Activated gamma-delta T cell treated with anti-CD3 and anti-CD28 coated beads, Interleukin-2, amount 50 U/mL, for 16 hours (primary cell): ENCODE results near the gene ZBTB47.

Experiments
- DNase-seq: peaks from one replicate; pipeline ENCODE4 v3.0.0-alpha.2; 2020; ENCODE audit warnings: low read depth

The ZBTB47 gene

DNA sequence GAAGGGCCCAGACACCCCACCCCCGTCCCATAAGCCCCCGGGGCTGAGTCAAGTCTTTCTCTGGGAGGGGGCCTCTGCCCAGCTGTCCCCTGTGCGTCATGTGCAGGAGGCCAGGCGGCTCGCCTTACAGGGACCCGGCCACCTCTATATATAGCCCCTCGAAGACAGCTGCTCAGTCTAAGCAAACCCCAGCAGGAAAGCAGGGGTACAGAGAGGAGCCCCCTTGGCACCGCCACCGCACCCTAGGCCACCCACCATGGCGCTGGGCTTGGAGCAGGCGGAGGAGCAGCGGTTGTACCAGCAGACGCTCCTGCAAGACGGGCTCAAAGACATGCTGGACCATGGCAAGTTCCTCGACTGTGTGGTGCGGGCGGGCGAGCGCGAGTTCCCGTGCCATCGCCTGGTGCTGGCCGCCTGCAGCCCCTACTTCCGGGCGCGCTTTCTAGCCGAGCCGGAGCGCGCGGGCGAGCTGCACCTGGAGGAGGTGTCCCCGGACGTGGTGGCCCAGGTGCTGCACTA, 31.9 kb downstream of the ZBTB47 start, which contains the start of gene KLHL40:
Gene KLHL40 (plus strand): TSS at position 175 of the 519 bp plus-strand sequence. CDS start 82 bp downstream, at position 257.
- DNase-seq: no peak

DNA sequence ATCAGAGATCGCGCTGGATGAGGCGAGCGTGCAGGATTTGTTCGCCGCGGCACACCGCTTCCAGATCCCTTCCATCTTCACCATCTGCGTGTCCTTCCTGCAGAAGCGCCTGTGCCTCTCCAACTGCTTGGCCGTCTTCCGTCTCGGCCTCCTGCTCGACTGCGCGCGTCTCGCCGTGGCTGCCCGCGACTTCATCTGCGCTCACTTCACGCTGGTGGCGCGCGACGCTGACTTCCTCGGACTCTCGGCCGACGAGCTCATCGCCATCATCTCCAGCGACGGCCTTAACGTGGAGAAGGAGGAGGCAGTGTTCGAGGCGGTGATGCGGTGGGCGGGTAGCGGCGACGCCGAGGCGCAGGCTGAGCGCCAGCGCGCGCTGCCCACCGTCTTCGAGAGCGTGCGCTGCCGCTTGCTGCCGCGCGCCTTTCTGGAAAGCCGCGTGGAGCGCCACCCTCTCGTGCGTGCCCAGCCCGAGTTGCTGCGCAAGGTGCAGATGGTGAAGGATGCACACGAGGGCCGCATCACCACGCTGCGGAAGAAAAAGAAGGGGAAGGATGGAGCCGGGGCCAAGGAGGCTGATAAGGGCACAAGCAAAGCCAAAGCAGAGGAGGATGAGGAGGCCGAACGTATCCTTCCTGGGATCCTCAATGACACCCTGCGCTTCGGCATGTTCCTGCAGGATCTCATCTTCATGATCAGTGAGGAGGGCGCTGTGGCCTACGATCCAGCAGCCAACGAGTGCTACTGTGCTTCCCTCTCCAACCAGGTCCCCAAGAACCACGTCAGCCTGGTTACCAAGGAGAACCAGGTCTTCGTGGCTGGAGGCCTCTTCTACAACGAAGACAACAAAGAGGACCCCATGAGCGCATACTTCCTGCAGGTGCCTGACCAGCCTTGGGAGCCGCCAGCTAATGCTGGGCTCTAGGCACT, 32.7 kb downstream of the ZBTB47 start:
- DNase-seq: no peak

DNA sequence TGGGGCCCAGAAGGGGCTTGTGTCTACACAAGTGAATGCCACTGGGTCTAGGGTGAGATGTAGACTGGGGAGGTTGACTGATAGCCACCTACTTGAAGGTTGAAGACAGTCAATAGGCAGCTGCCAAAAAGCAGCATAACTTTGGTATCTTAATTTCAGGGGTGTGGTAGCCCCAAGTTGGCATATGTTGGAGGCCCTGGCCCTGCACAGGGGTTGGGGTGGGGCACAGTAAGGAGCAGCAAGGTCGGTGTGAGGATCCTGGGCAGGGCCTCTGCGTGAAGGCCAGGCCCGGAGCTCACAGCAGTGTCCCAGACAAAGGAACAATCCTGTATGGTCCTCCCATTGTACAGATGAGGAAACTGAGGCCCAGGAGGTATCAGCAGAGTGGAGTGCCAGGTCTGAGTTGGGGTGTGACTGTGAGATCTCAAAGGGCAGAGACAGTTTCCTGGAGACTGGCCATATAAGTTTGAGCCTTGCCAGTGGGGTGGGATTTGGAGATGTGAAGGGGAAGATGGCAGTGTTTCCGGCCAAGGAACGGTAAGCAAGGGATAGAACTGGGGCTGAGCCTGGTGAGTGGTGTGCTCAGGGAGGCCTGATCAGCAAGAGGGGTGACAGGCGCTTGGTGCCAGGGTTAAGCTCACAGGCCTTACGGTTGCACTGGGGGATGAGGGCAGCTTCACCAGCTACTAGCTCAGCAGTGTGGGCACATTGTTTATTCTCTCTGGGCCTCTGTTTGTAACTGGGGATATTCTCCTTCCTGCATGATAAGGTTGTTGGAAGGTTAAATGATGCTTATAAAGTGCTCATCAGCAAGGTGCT, 33.5 kb downstream of the ZBTB47 start:
- DNase-seq: no peak

DNA sequence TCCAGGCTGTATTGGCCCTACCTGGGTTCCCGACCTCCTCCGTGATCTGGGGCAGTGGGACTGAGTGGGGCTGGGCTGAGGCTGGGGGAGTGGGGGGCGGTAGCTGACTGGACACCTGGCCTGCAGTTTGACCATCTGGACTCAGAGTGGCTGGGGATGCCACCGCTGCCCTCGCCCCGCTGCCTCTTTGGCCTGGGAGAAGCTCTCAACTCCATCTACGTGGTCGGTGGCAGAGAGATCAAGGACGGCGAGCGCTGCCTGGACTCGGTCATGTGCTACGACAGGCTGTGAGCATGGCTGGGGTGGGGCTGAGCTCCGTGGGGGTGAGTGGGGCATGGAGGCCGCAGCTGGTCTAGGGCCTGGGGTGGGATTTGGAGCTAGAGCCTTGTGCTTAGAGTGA, 34.5 kb downstream of the ZBTB47 start:
- DNase-seq: no peak

DNA sequence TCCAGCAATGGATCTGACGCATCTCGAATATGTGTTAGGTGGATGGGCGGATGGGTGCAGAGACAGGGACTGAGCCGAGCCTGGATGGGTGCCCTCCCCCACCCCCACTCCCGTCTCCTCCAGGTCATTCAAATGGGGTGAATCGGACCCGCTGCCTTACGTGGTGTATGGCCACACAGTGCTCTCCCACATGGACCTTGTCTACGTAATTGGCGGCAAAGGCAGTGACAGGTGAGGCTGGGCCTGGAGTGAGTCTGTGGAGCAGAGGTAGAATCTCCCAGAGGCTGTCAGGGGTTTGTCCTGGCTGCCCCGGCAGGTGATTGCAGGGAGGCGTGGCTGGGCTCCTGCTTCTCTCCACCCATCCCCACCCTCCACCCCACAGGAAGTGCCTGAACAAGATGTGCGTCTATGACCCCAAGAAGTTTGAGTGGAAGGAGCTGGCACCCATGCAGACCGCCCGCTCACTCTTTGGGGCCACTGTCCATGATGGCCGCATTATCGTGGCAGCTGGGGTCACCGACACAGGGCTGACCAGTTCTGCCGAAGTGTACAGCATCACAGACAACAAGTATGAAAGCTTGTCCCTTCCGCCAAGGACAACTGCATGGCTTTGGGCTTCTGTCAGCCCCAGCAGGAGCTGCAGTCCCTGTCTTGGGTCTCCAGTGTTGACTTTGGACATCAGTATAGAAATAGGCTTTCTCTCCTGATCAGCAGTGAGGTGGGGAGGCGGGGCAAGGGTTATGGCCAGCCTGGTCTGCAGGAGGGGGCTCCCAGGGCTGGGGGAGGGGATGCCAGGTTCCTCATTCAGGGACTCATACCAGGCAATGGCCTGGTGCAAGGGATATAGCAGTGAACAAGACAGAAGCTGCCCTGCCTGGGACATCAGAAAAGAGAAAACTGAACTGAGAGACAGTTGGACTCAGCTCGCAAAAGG, 35.3 kb downstream of the ZBTB47 start:
- no peak for DNase-seq

DNA sequence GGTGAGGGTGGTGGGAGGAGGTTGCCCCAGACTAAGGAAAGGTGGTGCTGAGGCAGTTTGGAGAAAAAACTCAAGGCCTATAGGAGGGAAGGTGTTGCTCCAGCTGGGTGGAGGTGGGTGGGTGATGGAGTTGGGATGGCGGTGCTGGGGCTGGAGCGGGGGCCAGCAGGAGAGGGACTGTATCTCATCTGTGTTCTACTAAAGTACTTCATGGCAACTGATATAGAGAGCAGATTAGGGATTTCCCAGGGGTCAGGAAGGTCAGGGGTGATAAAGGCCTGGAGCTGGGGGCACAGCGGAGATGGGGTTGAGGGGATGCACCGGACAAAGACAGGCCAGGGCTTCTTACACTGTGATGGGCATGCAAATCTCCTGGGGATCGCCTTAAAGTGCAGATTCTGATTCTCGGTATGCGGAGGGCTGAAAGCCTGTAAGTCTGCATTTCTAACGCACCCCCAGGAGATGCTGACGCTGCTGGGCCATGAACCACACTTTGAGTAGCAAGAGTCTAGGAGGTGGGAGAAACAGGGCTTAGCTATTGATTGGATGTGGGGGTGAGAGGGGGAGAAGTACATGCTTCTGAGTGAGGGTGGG, 36.0 kb downstream of the ZBTB47 start:
- DNase-seq: no peak

DNA sequence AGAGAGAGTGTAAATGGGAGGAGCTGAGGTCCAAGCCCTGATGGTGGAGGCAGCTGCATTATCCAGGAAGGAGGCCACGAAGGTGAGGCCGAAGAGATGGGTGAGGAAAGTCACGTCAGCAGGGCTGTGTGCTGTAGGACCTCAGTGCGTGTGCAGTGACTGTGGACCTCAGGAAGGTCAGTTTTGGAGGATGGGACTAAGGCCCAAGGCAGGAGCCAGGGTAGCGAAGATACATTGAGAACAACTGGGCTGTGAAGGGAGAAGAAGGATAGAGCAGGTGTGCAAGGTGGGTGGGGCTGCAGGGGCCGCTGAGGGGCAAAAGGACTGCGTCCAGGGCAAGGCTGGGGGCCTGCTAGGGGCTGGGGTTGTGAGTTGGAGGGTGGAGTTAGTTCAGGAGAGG, 36.7 kb downstream of the ZBTB47 start:
- no peak for DNase-seq

DNA sequence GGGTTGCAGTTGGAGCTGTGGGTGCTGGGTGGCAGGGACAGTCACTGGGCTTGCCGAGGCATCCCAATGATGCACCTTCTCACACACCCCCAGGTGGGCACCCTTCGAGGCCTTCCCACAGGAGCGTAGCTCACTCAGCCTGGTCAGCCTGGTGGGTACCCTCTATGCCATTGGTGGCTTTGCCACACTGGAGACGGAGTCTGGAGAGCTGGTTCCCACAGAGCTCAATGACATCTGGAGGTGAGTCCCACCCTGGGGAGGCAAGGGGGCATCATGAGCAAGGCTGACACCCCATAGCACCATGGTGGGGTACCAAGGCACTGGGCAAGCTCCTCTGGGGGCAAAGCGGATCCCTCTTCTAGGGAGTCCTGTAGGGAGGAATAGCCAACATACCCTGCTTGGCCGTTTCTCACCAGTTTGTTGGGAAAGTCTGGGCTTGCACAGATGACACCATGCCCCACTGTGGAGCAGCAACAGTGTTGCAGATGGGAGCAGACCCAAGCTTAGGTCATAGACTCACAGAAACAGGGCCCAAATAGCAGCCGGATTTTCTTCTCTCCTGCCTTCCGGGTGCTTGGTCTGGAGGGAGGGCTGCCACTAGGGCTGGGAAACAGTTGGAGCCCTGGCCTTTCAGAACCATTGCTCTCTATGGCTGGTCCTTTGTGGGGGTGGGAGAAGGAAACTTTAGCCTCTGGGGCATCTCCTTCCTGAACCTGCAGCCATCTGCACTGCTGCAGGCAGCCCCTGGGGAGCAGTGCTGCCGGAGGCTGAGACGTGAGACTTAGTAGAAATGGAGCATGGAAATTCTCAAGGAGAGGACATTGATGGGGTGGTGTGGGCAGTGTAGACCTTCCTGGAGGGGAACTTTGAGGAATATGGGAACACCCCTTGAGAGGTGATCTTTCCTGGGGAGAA, 37.5 kb downstream of the ZBTB47 start:
- no peak for DNase-seq

DNA sequence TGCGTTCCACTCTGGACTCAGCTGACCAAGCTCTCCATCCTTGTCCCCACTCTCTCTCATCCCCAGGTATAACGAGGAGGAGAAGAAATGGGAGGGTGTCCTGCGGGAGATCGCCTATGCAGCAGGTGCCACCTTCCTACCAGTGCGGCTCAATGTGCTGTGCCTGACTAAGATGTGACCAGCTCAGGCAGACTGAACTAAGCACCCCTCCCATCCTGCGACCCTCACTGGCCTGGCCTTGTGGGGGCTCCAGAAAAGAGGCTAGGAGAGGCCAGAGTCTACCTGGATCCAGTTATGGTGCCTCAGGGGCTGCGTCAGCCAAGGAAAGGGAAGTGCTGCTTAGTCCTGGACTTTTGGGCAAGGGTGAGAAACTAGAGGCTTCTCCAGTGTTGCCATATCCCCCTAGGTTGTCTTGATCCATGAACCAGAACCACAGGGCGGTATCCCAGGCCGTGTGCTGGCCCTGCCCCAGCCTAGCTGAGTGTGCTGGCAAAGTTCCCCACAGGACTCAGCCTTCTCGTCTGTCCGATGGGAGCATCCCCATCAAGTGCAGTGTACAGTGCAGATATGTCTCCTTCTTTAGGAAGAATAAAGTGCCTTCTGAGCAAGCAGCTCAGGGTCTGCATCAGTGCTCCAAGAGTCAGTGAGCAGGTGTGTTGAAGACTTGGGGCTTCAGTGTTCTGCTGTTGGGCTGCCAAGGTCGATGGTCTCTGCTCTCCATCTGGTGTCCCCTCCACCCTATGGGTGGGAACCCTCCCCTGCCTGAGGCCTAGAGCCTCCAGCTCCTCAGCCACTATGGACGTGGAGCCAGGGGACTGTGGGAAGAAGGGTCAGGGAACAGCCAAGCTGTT, 38.5 kb downstream of the ZBTB47 start:
- DNase-seq: no peak

DNA sequence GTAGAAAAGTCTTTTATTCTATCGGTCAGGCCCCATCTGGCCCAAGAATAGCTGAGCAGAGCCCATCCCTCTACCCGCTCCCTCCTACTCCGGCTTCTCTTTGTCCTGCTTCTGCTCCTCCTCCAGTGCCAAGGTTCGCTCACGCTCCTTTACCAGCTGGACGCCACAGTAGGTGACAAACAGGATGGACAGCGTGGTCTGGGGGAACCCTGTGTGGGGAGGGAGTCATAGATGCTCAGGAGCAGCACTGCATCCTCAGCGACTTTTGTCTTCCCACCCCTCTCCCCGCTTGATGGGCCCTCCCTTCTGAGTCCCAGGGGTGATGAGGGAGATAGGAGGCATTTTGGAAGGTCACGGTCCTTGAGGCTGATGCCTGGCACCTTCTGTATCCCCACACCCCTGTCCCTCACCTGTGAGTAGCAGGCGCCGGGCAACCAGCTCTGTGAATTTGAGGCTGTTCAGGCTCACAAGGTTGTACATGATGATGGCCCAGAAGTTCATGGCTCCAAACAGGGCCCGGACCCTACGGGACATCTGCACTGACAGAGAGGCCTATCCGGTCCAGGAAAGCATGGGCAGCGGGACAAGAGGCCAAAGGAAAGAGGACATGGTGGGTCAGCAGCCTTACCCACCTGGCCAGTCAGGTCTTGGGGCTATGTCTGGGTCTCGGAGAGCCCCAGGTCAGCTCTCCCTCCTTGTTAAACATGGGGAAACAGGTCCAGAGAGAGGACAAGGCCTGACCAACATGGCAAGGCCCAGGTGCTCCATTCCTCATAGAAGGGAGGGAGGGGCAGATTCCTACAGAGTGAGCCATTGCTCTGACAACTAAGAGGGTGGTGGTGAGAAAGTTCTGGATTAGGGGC, 39.4 kb downstream of the ZBTB47 start:
- no peak for DNase-seq

DNA sequence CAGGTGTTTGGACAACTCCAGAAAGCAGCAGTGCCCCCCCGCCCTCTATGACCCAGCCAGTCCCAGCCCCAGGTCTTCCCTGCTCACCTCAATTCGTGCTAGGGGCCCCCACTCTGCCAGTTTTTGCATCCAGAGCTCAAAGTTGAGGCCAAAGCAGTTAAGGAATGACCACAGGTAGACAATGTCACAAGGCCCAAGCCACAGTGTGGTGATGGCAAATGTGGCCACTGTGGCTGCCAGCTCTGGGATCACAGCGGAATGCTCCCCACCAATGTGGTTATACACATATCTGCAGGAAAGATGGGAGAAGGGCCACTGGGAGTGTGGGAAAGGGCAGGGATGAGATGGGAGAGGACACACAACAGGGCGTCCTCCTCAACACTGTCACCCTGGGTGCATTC, 40.0 kb downstream of the ZBTB47 start:
- DNase-seq: no peak

DNA sequence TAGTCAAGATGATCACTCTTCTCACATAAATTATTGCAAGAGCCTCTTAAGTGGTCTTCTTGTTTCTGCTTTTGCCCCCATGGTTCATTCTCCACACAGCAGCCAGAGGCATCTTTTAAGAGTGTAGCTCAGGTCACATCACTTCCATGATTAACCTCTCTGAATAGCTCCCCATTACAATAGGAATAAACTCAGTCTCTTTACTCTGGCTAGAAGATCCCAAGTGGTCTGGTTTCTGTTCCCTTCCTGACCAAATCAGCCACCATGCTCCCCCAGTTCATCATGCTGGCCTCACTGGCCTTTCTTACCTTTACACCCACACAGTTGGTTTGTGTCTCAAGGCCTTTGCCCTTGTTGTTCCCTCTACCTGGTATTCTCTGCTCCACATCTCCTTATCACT, 40.9 kb downstream of the ZBTB47 start:
- DNase-seq: no peak

DNA sequence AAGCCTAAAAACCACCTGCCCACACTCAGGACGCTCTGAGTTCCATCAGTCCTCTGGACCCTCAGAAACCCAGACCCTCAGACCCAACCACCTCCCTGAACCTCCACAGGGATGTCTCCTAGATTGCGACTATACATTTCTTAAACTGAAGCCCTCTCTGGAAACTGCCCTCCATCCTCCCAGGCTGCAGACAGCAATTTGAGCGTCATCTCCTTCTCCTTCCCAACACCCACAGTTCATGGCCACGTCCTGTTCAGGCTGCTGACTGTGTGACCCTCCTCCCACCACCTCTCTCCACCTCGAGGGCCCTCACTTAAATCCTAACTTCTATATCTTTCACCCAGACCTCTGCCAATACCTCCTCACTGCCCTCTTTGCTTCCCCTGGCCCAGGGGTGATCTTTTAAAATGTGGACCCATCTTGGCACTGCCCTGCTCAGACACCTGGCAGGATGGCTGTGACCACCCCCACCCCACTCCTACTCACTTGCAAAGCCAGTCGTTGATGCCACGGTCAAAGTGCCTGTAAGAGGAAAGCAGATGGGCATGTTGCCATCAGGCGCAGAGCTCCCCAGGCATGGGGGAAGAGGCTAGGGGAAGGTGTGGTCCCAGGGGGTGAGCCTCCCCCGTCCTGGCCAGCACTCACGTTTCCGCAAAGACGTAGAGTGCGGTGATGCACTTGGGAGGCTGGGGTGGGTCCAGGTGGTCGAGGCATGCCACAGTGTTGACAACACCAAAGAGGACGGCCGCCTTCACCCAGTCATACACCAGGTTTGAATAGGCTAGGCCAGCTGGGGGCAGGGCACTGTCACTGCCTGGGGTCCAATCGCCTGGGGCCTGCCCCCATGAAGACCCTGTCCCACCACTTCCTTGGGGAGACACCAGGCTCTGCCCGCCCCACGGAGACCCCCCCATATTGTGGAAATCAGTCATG, 43.1 kb downstream of the ZBTB47 start:
- DNase-seq: no peak

DNA sequence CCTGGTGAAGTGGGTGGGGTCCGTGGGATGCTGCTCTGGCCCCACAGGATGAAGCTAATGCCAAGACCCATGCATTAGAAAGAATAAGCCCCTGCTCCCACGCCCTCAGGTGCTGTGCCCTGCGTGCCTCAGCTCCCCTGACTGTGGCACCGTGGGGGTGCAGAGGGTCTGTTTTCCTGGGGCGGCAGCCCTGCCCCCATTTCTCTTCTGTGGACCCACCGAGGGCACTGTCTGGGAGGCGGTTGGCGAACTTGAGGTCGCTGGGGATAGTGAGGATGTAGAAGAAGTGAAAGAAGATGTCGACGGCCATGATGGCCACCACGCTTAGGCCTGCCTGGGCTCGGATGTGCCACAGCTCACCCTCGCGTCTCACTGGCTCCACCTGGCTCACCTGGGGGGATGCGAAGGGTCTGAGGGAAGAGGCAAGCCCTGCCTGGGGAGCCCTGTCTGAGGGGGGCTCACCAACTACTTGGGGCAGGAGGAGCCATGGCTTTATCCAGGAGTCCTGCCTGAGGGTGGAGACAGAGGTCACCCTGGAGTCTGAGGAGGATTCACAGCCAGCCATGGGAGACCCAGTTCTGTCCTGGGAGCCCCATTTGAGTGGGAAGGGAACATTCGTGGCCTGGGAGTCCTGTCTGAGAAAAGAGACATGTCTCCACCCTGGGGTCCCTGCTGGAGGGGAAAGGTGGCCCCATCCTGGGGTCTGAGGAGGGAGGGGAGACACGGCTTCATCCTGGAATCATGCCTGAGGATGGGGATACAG, 44.0 kb downstream of the ZBTB47 start:
- DNase-seq: no peak

DNA sequence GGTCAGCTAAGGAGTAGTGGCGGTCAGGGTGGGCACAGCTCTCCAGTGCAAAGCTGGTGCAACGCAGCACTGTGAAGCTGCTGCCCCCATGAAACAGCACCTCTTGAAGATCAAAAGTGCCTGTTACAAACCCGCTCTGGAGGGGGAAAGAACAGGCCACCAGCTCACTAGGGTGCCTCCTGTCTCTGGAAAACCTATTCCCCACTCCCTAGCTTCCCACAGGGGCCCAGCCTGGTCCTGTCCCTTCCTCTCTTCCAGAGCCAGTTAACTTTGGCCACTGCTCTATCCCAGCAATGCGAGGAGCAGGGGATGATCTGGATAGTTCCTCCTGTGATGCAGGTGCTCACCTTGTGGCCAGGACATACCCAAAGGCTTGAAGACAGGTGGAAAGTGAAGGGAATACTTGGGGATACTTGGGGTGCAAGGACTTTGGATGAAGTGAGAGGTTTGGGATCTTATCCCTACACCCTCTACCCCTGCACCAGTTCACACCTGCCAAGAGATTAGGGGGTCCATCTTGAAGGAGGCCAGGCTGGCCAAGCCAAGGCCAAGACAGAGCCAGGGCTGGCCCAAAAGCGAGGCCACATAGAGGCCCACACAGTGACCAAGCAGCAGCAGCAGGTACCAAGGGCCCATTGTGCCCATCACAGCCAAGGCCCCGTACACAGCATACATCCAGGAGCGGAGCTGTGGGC, 44.9 kb downstream of the ZBTB47 start:
- no peak for DNase-seq

DNA sequence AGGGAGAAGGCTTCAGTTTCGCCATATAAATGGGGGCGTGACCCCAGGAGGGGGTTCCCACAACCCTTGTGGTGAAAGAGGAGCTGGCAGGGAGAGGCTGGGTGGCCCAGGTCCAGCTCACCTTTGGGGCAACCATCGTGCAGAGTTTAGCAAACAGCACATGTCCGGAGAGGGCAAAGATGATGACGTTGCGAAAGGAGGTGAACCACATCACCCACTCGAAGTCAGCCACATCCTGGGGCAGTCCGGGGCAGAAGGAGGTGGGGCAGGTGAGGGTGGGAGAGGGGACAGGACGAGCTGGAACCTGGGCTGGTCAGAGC, 45.4 kb downstream of the ZBTB47 start:
- DNase-seq: no peak
